ENCODE measurements around the gene MED17.
"Not testable (repeated sequence)": the region's sequence is repeated elsewhere in the genome, so short reads cannot be mapped to it uniquely, and the experiment has no call there.

Gene MED17

DNA sequence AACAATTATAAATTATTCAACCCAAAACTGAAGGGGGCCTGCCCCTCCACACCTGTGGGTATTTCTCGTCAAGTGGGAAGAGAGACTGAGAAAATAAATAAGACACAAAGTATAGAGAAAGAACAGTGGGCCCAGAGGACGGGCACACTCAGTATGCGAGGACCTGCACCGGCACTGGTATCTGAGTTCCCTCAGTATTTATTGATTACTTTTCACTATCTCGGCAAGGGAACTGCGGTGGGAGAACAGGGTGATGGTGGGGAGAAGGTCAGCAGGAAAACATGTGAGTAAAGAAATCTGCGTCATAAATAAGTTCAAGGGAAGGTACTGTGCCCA is 39.4 kb upstream of the MED17 start:
- Histone ChIP-seq H3K4me3 (ENCODE audit: low read length) (no peak overlapping the region), H3K36me3 (ENCODE audit: control insufficient read depth, insufficient read depth, low read length) (no peaks in the 10 kb centered on the region), H3K4me1 (ENCODE audit: control insufficient read depth, insufficient read depth, low read length) (peaks cover 9% of the 10 kb centered on the region), H3K9ac (ENCODE audit: low read length) (no peak overlapping the region), H3K9me3 (ENCODE audit: control insufficient read depth, low read length) (no peaks in the 10 kb centered on the region), H3K27me3 (ENCODE audit: control insufficient read depth, insufficient read depth, low read length) (no peaks in the 10 kb centered on the region)

DNA sequence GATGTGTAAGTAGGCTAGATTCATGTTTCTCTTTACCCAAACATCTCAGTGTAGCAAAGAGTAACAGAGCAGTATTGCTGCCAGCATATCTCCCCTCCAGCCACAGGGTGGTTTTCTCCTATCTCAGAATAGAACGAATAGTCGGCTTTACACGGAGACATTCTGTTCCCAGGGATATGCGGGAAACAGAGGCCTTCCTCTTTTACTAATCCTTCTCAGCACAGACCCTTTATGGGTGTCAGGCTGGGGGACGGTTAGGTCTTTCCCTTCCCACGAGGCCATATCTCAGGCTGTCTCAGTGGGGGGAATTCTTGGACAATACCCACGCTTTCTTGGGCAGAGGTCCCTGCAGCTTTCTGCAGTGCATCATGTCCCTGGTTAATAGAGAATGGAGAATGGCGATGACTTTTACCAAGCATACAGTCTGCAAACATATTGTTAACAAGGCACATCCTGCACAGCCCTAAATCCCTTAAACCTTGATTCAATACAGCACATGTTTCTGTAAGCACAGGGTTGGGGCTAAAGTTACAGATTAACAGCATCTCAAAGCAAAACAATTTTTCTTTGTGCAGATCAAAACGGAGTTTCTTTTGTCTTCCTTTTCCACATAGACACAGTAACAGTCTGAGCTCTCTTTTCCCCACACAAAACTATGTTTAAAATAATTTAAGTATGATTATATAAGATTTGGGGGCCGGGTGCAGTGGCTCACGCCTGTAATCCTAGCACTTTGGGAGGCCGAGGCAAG is 38.9 kb upstream of the MED17 start:
- not testable (repeated sequence) for H3K9ac ChIP-seq (ENCODE audit: low read length); H3K36me3 ChIP-seq (ENCODE audit: control insufficient read depth, insufficient read depth, low read length); H3K27me3 ChIP-seq (ENCODE audit: control insufficient read depth, insufficient read depth, low read length); H3K4me1 ChIP-seq (ENCODE audit: control insufficient read depth, insufficient read depth, low read length); H3K4me3 ChIP-seq (ENCODE audit: low read length); H3K9me3 ChIP-seq (ENCODE audit: control insufficient read depth, low read length)

DNA sequence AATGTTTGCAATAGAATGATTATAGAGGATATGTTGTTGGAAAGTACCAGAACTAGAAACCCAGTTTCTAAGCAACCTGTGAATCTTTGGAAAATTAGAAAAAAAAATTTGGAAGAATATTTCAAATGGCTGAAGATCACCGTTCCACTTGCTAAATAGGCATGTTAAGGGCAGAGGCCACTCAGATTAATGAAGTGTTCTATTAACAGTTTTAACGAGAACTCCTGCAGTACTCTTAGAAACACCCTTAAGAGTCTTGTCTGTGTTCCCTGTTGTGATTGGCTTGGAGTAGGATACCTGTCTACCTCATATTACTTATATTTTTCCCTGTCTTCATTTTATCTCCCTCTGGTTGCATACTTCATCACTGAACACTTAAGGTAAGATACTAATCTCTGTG is 38.0 kb upstream of the MED17 start:
- H3K9ac ChIP-seq (ENCODE audit: low read length): no peak overlapping the region
- no peaks in the 10 kb centered on the region for H3K36me3 ChIP-seq (ENCODE audit: control insufficient read depth, insufficient read depth, low read length)

DNA sequence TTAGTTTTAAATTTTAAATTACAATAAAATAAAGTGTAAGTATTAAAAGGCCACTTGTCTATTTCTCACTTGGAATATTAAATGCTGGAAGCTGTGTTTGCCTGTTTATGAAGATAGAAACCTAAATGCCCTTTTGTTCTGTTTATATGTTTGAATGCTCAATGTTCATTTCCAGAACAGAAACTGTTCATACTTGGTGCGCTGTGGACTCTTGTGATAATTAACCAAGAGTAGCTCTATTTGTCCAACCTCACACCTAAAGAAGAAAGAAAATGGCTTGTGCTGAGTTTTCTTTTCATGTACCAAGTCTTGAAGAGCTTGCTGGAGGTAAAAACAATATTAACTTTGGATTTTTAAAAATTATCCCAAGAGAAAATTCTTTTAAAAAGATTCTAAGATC is 37.0 kb upstream of the MED17 start:
- Histone ChIP-seq H3K36me3 (ENCODE audit: control insufficient read depth, insufficient read depth, low read length) (no peaks in the 10 kb centered on the region), H3K9me3 (ENCODE audit: control insufficient read depth, low read length) (no peaks in the 10 kb centered on the region), H3K27me3 (ENCODE audit: control insufficient read depth, insufficient read depth, low read length) (no peaks in the 10 kb centered on the region), H3K4me3 (ENCODE audit: low read length) (no peak overlapping the region), H3K9ac (ENCODE audit: low read length) (no peak overlapping the region), H3K4me1 (ENCODE audit: control insufficient read depth, insufficient read depth, low read length) (peaks cover 9% of the 10 kb centered on the region)

More for the DNA sequence above, 38.0 kb upstream of the MED17 start:
- H3K27me3 ChIP-seq (ENCODE audit: control insufficient read depth, insufficient read depth, low read length): no peaks in the 10 kb centered on the region
- no peak overlapping the region for H3K4me3 ChIP-seq (ENCODE audit: low read length)
- peaks cover 9% of the 10 kb centered on the region for H3K4me1 ChIP-seq (ENCODE audit: control insufficient read depth, insufficient read depth, low read length)
- no peaks in the 10 kb centered on the region for H3K9me3 ChIP-seq (ENCODE audit: control insufficient read depth, low read length)

DNA sequence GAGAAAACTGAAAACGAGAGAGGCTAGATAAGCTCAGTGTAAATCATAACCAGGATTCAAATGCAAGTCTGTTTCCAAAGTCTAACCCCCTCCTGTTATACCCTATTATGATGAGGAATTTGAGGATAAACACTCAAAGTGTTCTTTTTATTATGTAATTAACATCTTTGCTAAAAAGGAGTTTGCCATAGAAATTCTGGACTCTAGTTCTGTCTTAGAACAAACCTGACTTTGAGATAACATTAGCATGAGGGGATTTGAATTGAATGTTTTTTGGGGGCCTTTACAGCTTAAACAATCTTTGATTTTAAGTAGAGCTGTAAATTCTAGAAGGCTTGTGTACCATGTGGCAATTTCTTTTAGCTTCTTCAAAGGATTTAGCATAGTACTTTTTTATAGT is 33.1 kb upstream of the MED17 start:
- no peaks in the 10 kb centered on the region for H3K36me3 ChIP-seq (ENCODE audit: control insufficient read depth, insufficient read depth, low read length)
- no peaks in the 10 kb centered on the region for H3K27me3 ChIP-seq (ENCODE audit: control insufficient read depth, insufficient read depth, low read length)
- no peak overlapping the region for H3K4me3 ChIP-seq (ENCODE audit: low read length)
- H3K9ac ChIP-seq (ENCODE audit: low read length): no peak overlapping the region
- H3K9me3 ChIP-seq (ENCODE audit: control insufficient read depth, low read length): no peaks in the 10 kb centered on the region
- H3K4me1 ChIP-seq (ENCODE audit: control insufficient read depth, insufficient read depth, low read length): no peaks in the 10 kb centered on the region

DNA sequence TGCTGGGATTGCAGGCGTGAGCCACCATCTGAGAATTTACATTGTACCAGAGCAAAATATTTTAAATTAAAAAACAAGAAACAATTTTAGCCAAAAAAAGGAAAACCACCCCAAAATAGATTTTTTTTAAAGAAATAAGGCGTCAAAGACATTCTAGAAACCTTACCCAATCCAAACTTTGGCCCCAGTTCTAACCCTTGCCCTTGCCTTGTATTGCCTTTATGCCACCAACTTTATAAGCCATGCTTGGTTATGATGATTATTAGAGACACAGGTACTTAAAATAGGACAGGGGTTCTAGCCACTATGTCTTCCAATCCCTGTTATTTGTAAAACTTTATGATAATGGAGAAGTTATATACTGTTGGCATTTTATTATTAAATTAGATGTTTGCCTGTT is 30.8 kb upstream of the MED17 start:
- no peak overlapping the region for H3K4me3 ChIP-seq (ENCODE audit: low read length)
- H3K27me3 ChIP-seq (ENCODE audit: control insufficient read depth, insufficient read depth, low read length): no peaks in the 10 kb centered on the region
- no peaks in the 10 kb centered on the region for H3K36me3 ChIP-seq (ENCODE audit: control insufficient read depth, insufficient read depth, low read length)
- no peaks in the 10 kb centered on the region for H3K9me3 ChIP-seq (ENCODE audit: control insufficient read depth, low read length)
- H3K9ac ChIP-seq (ENCODE audit: low read length): no peak overlapping the region
- H3K4me1 ChIP-seq (ENCODE audit: control insufficient read depth, insufficient read depth, low read length): no peaks in the 10 kb centered on the region

DNA sequence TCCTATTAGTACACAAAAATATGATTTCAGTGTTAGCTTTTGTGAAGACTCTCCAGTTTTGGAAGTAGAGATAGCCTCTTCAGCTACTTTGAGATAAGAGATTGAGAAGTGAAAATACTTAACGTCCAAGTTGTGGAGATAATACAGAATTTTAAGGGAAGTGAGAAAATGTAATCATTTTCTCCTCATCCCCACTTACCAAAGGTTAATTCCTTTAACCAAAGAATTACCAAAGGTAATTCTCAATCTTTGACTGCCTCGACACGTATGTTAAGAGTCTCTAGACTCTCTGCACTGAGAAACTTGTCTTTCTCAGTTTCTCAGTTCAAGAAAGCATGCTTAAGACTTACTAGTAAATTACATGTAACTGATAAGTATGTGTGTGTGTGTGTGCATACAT is 27.3 kb upstream of the MED17 start:
- Histone ChIP-seq H3K36me3 (ENCODE audit: control insufficient read depth, insufficient read depth, low read length) (peaks cover 7% of the 10 kb centered on the region), H3K9ac (ENCODE audit: low read length) (no peak overlapping the region), H3K9me3 (ENCODE audit: control insufficient read depth, low read length) (no peaks in the 10 kb centered on the region), H3K4me3 (ENCODE audit: low read length) (no peak overlapping the region), H3K4me1 (ENCODE audit: control insufficient read depth, insufficient read depth, low read length) (no peaks in the 10 kb centered on the region), H3K27me3 (ENCODE audit: control insufficient read depth, insufficient read depth, low read length) (no peaks in the 10 kb centered on the region)

DNA sequence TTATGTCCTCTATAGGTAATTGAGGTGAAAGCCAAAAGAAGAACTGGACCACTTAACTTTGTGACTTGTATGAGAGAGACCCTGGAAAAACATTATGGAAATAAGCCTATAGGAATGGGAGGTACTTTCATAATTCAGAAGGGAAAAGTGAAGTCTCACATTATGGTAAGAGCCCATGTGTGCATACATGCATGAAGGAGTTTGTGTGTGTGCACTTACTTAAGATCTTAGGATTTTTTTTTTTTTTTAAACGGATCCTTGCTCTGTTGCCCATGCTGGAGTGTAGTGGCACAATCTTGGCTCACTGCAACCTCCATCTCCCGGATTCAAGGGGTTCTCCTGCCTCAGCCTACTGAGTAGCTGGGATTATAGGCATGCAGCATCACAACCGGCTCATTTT is 26.8 kb upstream of the MED17 start:
- Histone ChIP-seq H3K27me3 (ENCODE audit: control insufficient read depth, insufficient read depth, low read length) (no peaks in the 10 kb centered on the region), H3K9ac (ENCODE audit: low read length) (no peak overlapping the region), H3K4me3 (ENCODE audit: low read length) (no peak overlapping the region), H3K9me3 (ENCODE audit: control insufficient read depth, low read length) (no peaks in the 10 kb centered on the region), H3K4me1 (ENCODE audit: control insufficient read depth, insufficient read depth, low read length) (no peaks in the 10 kb centered on the region), H3K36me3 (ENCODE audit: control insufficient read depth, insufficient read depth, low read length) (peaks cover 7% of the 10 kb centered on the region)

DNA sequence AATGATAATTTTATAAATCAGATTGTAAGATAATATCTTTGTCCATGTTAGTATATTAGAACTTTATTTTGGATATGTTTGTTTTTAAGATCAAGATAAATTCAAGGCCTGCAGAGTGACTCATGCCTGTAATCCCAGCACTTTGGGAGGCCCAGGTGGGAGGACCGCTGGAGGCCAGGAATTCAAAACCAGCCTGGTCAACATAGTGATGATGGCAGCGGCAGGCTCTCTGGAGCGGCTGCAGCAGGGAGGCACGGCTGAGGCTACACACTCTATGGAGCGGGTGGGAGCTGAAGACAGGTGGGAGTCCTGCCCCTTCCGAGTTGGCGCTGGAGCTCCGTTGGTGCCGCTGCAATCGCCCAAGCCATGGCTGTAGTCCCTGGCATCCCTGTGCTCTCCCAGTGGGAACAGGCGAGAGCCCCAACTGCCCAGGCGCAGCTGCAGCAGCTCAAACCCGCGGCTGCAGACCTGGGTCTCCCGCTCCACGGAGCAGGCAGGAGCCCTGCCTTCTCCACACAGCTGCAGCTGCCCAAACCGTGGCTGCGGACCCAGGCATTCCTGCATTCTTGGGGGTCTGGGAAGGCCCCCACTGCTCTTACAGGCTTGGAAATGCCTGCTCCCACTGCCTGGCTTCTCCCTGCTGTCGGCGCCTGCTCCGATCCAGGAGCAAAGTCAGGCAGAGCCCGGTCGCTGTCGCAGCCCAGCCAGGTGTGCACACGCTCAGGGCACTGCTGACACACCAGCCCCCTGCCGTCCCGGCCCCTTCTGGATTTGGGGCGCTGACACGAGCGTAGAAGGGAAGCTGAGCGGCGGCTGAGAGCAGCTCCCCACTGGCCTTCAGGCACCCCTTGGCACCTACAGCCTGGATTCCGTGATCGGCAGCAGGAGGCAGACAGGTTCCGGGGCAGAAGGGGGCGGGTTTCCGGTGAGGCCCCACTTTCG is 25.9 kb upstream of the MED17 start:
- no peaks in the 10 kb centered on the region for H3K27me3 ChIP-seq (ENCODE audit: control insufficient read depth, insufficient read depth, low read length)
- no peaks in the 10 kb centered on the region for H3K9me3 ChIP-seq (ENCODE audit: control insufficient read depth, low read length)
- H3K36me3 ChIP-seq (ENCODE audit: control insufficient read depth, insufficient read depth, low read length): peaks cover 7% of the 10 kb centered on the region
- H3K9ac ChIP-seq (ENCODE audit: low read length): no peak overlapping the region
- no peak overlapping the region for H3K4me3 ChIP-seq (ENCODE audit: low read length)
- H3K4me1 ChIP-seq (ENCODE audit: control insufficient read depth, insufficient read depth, low read length): no peaks in the 10 kb centered on the region

DNA sequence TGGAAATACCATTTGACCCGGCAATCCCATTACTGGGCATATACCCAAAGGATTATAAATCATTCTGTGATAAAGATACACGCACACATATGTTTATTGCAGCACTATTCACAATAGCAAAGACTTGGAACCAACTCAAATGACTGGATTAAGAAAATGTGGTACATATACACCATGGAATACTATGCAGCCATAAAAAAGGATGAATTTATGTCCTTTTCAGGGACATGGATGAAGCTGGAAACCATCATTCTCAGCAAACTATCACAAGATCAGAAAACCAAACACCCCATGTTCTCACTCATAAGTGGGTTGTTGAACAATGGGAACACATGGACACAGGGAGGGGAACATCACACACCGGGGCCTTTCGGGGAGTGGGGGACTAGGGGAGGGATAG is 25.0 kb upstream of the MED17 start:
- H3K9me3 ChIP-seq (ENCODE audit: control insufficient read depth, low read length); H3K9ac ChIP-seq (ENCODE audit: low read length); H3K27me3 ChIP-seq (ENCODE audit: control insufficient read depth, insufficient read depth, low read length); H3K4me1 ChIP-seq (ENCODE audit: control insufficient read depth, insufficient read depth, low read length); H3K36me3 ChIP-seq (ENCODE audit: control insufficient read depth, insufficient read depth, low read length); H3K4me3 ChIP-seq (ENCODE audit: low read length): not testable (repeated sequence)

DNA sequence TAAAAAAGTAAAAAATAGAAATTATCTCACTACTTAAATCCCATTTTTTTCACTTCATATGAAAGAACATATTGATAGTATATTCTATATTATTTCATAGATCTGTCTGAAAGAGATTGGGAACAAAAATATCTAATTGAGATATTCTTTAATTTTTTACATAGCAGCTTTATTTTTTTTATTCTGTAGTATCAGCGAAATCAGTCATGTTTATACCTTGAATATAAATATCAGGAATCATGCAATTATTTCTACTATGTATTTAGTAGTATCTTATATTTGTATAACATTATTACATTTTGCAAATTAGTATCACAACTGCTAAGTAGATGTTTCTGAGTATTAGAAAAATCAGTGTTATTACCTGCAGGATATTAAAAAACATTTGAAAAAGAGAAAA is 22.2 kb upstream of the MED17 start:
- Histone ChIP-seq H3K9ac (ENCODE audit: low read length) (no peak overlapping the region), H3K9me3 (ENCODE audit: control insufficient read depth, low read length) (no peaks in the 10 kb centered on the region), H3K36me3 (ENCODE audit: control insufficient read depth, insufficient read depth, low read length) (peaks cover 7% of the 10 kb centered on the region), H3K27me3 (ENCODE audit: control insufficient read depth, insufficient read depth, low read length) (no peaks in the 10 kb centered on the region), H3K4me1 (ENCODE audit: control insufficient read depth, insufficient read depth, low read length) (peaks cover 20% of the 10 kb centered on the region), H3K4me3 (ENCODE audit: low read length) (no peak overlapping the region)

DNA sequence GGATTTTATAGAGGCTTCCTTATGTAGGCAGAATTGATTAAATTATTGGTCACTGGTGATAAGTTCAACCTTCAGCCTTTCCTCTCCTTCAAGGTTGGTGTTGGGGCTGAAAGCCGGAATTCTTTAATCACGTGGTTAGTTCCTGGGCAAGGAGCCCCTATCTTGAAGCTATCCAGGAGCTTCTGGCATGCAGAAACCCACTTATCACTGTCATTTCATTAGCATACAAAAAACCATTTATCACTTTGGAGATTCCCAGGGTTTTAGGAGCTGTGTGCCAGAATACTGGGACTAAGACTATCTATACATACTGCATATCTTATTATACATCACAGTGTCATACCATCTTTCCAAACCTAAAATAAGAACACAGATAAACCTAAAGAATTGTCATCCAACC is 18.5 kb upstream of the MED17 start:
- H3K4me3 ChIP-seq (ENCODE audit: low read length): no peak overlapping the region
- no peaks in the 10 kb centered on the region for H3K27me3 ChIP-seq (ENCODE audit: control insufficient read depth, insufficient read depth, low read length)
- H3K9me3 ChIP-seq (ENCODE audit: control insufficient read depth, low read length): no peaks in the 10 kb centered on the region
- H3K36me3 ChIP-seq (ENCODE audit: control insufficient read depth, insufficient read depth, low read length): no peaks in the 10 kb centered on the region
- peaks cover 27% of the 10 kb centered on the region for H3K4me1 ChIP-seq (ENCODE audit: control insufficient read depth, insufficient read depth, low read length)
- H3K9ac ChIP-seq (ENCODE audit: low read length): no peak overlapping the region
